Stimulated activated CD8-positive, alpha-beta memory T cell treated with anti-CD3 and anti-CD28 coated beads, Interleukin-4, amount 100 ng/mL, for 1 hour (primary cell): Measurements from ENCODE around the gene MTERF1.
A peak's percentile ranks its signal among the peaks of the same experiment; 100 is the strongest.
"Not testable (repeated sequence)": the region's sequence is repeated elsewhere in the genome, so short reads cannot be mapped to it uniquely, and the experiment has no call there.

ENCODE experiments used
- DNase-seq, 2 donors: peaks; one replicate each; pipeline ENCODE4 v3.0.0-alpha.2; 2020; ENCODE audit warnings: low read depth in 2 of 2, low spot score in 1 of 2

MTERF1 gene, protein sequence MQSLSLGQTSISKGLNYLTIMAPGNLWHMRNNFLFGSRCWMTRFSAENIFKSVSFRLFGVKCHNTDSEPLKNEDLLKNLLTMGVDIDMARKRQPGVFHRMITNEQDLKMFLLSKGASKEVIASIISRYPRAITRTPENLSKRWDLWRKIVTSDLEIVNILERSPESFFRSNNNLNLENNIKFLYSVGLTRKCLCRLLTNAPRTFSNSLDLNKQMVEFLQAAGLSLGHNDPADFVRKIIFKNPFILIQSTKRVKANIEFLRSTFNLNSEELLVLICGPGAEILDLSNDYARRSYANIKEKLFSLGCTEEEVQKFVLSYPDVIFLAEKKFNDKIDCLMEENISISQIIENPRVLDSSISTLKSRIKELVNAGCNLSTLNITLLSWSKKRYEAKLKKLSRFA

DNA sequence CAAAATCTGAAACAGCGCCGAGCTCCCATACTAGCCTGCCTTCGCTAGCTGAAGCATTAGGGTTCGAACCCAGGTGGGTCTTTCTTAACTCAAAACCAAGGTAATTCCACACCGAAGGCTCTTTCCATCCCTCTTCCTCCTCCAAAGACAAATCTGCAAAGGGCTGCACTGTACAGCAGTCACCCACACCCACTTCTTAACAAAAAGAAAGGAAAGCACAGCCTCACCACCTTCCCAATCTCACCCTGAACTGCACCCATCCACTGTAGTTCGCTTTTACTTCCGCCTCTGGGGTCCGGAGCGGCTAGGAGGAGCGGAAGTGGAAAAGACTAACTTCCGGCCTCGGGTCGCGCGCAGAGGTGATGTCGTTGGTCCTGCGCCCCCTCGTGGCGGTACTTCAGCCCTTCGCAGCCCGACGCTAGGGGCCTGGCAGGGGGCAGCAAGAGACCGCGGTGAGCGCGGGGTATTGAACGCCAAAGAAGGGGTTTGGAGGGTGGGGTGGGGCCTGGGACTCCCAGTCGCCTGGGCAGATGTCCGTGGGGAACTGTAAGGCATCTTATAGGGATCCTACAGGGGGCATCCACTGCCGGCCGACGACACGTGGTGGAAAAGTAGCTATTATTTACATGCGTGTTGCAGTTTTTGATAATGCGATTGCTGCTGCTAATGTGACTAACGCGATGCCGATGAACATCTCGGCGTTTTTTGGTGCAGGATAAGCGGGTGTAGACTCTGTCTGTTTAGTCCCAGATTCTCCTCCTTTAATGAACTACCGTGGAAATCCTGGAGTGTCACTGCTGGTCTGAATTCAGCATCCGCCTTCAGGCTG lies at the start of gene MTERF1:
TSS of gene MTERF1 (minus strand) at position 290 of the 829 bp plus-strand sequence. CDS start 619 bp downstream, outside the sequence.
- peak; percentile 88 to 90 for DNase-seq

DNA sequence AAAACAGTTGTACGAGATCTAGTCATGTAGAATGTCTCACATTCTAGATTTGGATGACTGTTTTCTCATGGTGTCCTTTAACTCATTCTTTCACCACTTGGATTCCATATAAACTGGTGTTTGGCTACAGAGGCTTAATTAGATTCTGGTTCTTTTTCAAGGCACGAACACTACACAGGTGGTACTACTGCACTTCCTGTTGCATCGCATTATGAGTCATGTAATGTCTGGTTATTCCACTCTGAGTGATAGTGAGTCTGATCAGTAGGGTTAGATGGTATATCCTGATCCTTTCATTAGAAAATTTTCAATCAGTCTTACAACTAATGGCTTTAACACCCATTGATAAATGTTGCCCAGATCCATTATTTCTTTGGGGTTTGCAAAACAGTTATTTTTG lies 49.0 kb upstream of the MTERF1 start:
- DNase-seq: no peak

DNA sequence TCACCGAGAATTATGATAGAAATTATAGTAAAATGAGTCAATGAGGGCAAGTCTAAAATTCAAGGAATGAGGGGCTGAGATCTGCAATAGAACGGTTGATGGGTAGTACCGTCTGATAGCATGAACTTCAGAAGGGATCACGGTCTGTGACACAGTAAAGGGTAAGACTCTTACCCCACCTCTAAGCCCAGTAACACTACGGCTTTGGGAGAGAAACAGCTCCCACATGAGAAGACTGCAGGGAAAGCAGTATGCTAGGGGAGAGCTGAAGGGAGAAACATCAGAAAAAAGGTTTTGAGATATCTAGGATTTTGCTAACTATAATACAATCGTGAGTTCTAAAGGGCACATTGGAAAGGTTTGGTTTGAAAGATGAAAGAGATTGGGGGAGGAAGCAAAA lies 47.4 kb upstream of the MTERF1 start:
- DNase-seq: no peak

DNA sequence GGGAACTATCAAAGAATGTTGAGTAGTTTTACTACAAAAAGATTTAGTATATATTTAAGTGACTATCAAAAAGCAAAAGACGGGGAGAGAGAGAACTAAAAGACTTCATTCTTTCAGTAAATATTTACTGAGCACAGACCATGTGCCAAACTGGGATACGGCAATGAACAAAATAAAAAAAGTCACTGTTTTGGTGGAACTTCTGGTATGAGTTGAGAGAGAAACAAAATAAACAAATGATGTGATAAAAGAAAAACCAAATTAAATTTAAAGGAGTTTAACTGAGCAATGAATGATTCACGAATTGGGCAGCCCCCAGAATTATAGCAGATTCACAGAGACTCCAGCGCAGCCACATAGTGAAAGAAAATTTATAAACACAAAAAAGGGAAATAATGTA lies 42.4 kb upstream of the MTERF1 start:
- DNase-seq: no peak

DNA sequence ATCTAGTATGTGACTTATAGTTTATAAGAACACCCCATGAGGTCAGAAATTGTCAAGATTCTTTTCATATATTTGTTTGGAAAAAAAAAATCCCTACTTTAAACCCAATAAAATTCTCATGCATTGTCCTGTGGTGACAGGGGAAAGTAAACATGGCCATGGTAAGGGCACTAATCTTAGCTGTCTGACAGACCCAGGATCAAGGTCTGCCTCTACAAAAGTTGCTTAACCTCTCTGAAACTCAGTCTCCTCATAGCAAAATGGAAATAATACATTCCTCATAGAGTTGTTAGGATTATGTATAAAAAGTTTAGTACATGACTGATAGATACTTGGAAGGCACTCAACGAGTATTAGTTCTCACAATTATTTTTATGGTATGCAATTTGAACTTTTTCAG lies 37.9 kb upstream of the MTERF1 start:
- DNase-seq: no peak

DNA sequence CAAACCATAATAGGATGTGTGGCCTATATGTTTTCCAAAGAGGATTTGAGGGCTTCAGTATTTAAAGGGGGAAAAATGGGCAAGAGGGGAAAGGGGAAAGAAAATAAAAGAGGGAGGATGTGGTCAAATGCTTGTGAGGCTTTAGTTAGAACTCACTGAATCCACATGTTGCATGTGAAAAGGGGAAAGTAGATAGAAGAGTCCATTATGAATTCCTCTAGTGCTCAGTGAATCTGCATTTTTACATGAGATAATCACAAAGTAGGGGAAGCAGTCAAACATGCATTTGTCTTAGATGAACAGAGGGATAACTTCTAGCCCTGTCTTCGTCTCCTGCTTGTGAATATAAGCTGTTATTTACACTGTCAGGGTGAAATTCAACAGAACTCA lies 35.5 kb upstream of the MTERF1 start:
- no peak for DNase-seq

DNA sequence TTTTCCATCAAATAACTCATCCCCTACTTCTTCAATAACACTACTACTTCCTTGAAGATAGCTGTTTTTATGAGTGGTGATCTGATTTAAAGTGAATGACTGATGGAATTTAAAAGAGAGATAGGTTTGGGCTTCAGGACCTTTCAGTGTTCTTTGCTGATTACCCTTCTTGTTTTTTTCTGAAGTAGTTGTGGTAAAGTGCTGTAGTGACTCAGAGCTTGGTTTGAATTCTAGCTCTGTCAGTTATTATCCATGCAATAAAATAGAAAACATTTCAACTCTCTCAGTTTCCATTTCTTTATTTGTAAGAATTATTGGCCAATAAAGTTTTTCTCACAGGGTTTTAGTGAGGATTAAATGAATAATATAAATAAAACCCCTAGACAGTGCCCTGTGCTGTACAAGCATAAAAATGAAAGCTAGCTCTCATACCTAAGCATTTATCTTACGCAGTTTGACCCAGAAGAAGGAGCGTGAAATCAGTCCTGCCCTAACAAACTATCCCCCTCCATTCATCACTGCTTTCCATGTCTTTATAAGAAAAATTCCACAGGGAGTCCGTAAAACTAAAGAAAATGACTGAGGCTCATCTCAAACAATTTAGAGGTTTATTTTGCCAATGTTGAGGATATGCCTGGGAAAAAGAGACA lies 35.0 kb upstream of the MTERF1 start:
- no peak for DNase-seq

DNA sequence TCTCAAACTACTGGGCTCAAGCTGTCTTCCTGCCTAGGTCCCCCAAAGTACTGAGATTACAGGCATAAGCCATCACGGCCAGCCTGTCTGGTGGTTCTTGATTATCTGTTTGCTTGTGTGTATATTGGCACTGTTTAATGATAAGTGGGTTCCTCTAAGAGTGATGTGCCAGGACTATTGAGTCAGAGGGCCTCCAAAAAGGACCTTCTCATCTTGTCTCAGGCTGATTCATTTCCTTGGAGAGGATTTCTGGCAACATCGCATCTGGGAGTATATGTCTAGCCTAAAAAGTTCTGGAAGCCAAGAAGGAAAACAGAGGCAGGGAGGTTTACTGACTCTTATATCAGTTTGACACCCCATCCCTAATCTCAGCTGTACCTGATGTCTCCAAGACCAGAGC lies 33.1 kb upstream of the MTERF1 start:
- DNase-seq: no peak

DNA sequence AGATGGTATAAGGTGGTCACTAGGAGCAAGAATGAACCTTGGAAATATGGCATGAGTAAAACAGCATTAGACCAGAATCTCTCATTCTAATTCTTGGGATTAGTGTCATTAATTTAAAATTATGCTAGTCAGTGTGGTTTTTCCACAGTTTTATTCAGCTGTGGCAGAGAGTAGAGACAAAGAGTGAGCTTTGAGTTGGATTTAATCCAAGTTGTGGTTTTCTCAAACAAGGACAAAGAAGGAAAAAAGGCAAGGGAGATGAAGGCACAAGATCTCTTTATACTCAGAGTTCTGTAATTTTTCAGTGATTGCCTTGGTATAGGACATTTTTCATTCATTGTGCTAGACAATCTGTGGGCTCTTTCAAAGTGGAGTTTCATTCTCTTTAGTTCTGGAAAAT lies 32.0 kb upstream of the MTERF1 start:
- DNase-seq: no peak

DNA sequence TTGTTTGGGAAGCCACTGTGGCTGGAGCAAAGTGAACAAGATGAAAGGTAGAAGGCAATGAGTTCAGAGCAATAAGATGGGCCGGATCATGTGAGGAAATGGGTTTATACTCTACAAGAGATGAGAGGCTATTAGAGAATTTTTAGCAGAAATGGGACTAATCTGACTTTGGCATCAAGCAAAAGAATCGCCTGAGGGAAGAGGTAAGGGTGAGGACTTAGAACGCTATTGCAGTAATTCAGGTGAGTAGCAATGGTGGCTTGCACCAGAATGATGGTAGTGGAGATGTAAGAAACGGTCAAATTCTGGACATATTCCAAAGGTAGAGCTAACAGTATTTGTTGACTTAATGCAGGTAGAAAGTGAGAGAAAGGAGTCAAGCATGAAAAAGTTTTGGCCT lies 30.6 kb upstream of the MTERF1 start:
- DNase-seq: no peak

DNA sequence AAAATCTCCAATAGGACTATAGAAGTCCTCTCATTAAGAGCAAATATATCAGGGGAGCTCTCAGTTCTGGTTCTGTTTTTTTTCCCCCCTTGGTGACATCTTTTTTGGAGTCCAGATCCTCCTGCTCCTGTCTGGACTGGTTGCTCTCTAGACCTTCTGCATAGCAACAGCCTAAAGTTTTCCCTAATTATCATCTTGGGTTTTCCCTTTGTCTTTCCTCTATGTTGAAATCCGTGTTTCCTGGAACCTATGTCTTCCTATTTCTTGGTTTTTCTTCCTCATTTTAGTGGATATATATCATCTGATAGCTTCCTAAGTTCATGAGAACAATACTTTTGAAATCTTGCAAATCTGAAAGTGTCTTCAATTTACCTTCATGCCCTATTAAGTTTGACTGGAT lies 29.7 kb upstream of the MTERF1 start:
- DNase-seq: no peak

DNA sequence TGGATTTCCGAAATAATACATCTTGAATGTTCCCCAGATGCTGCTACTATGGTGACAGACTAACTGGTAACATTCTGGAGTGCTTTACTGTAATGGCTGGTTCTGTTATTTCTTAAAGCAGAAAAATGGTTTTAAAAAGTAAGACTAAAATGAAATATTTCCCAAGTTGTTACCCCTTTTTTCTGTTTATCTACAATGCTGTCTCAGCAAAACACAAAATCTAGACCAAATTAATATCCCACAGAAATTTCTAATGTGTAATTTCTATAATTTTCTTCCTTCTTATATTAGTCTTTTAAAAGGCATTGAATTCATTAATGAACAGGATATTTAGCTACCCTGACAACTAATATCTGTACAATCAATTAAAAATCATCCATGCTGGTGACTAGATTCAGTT lies 19.1 kb upstream of the MTERF1 start:
- no peak for DNase-seq

DNA sequence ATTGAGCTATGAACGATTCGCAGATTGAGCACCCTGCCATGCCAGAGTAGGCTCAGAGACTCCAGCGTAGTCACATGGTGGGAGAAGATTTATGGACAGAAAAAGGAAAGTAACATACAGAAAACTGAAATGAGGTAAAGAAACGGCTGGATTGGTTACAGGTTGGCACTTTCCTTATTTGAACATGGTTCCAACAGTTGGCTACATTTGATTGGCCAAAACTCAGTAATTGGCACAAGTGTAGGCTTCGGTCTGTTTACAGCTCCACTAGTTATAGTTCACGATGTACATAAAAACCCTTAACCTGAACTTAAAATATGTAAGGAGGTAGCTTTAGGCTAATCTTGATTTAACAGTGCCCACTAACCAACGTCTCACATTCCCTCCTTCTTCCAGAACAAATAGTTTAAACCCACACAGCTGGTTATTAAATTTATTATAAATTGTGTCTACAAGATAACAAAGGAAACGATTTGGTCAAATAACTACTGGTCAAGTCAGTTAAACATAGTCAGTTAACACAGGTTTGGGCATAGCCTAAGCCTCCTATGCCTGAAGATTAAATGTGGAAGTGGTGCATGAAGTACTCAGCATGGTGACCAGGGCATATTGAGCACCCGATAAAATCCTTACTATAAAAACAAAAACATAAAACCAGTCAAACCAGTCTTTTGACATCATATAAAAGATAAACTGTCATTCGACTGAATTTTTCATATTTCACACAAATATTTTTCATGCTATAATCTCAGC lies 17.9 kb upstream of the MTERF1 start:
- DNase-seq: no peak

DNA sequence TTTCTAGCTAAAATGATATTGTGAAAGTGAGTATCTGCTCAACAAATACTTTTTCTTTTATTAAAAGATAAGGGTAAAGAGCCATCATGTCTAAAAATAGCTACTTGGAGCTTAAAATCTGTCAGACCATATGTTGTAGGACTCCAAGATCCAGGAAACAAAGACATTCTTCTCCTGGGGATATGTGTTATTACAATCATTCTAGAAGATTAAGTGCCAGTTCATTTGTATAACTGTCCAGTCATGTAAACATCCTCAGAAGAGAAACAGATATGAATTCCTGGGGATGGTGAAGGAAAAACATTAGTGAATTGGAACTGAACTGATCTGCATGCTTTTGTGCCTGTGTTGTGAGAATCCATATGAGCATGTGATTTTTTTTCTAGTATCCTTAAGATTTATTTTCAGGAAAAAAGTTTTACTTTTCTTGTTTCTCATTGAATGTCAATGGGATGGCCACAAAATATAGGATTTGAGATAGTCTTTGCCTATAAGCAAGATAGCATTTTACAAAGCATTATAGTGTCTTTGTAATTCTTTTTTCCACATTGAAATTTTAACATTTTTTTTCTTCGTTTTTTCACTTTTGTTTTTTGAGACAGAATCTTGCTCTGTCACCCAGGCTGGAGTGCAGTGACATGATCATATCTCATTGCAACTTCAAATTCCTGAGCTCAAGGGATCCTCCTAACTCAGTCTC lies 14.4 kb upstream of the MTERF1 start:
- no peak for DNase-seq

DNA sequence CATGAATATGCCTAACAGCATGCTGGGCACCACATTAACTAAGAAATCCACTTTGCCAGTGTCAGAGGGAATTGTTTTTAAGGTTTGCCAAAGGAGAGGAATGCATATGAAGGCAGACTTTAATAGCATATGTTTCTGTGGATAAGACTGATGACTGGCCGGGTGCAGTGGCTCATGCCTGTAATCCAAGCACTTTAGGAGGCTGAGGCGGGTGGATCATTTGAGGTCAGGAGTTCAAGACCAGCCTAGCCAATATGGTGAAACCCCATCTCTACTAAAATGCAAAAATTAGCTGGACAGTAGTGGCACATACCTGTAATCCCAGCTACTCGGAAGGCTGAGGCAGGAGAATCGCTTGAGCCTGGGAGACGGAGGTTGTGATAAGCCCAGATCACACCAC lies 13.2 kb upstream of the MTERF1 start:
- DNase-seq: not testable (repeated sequence)

DNA sequence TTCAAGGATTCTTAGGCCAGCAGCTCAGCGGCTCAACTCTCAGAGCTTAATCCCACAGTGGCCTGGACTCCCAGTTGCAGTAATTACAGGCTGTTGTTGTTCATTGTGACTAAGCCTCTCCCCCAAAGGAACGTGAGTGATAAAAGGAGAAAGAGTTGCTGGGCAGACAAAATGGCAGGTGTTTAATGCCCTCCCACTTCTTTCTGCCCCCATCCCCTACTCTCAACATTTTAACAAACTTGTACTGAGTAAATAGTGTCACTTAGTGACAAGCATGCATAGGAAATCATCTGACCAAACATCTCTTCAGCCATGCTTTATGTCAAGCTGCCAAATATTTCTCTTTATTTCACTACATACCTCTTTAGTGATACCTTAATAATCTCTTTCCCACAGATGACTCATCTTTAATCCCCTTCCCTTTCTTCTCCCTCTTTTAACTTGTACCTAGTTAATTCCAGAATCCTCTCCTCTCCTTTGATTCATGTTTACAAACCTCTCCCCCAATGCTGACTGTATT lies 12.4 kb upstream of the MTERF1 start:
- no peak for DNase-seq

DNA sequence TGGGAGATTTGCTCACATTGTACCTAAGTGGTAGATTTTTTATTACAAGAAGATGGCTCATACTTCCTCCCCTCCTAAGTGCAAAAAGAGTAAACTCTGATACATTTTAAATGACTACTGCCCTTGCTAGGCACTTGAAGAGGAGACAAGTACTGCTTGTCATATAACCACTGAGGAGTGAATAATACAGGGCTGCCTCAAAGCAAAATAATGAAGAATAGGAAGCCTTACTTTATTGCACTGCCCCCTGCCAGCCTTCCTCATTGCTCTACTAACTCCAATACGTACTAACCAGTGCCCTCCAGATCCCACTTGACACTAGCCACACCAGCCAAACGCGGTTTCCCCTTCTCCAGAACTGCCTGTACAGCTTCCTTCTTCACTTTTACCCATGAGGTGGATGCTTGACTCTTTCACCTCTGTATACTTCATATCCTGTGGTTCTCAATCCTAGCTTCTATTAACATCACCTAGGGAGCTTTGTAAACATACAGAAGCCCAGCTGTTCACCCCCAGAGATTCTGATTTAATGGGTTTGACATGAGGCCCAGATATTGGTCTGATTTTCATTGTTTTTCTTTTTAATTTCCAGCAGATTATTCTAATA lies 11.7 kb upstream of the MTERF1 start:
- no peak for DNase-seq

DNA sequence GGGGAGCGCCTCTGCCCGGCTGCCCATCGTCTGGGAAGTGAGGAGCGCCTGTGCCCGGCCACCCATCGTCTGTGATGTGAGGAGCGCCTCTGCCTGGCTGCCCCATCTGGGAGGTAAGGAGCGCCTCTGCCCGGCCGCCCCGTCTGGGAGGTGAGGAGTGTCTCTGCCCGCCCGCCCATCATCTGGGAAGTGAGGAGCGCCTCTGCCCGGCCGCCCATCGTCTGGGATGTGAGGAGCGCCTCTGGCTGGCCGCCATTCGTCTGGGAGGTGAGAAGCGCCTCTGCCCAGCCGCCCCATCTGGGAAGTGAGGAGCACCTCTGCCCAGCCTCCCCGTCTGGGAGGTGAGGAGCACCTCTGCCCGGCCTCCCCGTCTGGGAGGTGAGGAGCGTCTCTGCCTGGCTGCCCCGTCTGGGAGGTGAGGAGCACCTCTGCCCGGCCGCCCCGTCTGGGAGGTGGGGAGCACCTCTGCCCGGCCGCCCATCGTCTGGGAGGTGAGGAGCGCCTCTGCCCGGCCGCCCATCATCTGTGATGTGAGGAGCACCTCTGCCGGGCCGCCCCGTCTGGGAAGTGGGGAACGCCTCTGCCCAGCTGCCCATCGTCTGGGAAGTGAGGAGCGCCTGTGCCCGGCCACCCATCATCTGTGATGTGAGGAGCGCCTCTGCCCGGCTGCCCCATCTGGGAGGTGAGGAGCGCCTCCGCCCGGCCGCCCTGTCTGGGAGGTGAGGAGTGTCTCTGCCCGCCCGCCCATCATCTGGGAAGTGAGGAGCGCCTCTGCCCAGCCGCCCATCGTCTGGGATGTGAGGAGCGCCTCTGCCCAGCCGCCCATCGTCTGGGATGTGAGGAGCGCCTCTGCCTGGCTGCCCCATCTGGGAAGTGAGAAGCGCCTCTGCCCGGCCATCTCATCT lies 8.0 kb upstream of the MTERF1 start:
- not testable (repeated sequence) for DNase-seq
